Activated CD4-positive, alpha-beta T cell treated with anti-CD3 and anti-CD28 coated beads for 4 hours (primary cell): ENCODE data around the gene TMPRSS6.
A peak's percentile ranks its signal among the peaks of the same experiment; 100 is the strongest.

Source experiments
- DNase-seq, 2 donors: peaks; one replicate each; pipeline ENCODE4 v3.0.0-alpha.2; 2020

TMPRSS6 gene

DNA sequence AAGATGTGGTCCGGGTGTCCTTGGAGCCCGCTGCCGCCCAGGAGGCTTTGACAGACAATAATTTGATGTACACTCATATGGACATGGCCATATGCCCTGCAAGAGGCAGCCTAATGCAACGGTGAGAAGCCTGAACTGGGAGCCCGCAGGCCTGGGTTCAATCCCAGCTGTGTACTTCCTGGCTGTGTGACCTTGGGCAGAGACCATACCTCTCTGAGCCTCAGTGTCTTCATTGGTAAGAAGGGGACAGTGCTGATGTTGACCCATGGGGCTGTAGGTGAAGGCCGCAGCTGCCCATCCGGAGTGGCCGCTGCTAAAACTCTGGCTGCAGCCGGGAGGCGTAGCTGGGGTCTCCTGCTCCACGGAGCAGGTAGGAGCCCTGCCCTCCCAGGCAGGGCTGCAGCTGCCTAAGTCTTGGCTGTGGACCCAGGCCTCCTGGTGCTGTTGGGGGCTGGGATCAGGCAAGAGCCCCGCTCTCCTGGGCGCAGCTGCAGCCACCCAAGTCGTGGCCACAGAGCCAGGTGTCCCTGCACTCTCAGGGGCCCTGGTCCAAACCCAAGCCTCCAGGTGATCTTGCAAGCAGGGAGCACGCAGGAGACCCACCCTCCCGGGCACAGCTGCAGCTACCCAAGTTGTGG is 31.3 kb upstream of the TMPRSS6 start:
- DNase-seq, result no peak

DNA sequence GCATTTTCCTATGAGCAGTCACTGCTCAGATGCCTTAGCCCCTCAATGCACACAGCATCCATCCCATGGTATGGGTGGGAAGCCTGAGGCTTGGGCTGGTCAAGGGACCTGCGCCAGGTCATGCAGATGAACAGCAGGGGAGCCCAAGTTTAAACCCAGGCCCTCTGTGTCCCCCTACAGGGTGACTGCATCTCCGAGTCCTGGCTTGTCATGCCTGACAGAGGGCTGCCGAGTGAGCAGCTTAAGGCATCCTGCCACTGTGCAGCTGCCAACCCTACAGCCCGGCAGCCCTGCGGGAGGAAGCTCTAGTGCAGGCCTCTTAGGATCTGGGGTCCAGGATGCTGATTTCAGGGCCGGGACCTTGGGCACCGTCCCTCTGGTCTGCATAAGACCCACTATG is 30.2 kb upstream of the TMPRSS6 start:
- DNase-seq, result no peak

DNA sequence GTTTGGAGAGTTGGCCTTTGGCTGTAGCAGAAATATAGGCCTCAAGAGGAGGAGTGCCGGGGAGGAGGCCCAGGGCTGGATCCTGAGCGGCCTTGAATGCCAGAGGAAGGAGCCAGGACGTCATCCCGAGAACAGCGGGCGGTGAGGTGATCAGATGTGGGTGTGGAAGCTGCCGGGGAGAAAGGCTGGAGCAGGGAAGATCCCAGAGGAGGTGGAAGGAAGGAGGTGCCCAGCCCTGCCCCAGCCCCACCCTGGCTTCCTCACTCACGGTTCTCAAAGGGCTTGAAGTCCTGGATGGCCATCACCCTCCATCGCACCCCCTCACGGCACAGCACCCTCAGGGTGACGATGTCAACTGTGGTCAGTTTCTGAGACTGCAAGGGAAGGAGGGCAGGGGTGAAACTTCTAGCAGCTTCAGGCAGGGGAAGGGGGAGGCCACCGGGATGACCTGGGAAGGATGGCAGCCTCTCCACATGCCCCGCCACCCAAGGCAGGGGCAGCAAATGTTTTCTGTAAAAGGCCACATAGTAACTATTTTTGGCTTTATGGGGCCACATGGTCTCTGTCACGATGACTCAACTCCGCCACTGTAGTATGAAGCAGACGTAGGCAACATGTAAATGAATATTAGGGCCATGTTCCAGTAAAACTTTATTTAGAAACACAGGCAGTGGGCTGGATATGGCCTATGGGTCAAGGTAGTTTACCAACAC is 29.5 kb upstream of the TMPRSS6 start:
- DNase-seq, result no peak

DNA sequence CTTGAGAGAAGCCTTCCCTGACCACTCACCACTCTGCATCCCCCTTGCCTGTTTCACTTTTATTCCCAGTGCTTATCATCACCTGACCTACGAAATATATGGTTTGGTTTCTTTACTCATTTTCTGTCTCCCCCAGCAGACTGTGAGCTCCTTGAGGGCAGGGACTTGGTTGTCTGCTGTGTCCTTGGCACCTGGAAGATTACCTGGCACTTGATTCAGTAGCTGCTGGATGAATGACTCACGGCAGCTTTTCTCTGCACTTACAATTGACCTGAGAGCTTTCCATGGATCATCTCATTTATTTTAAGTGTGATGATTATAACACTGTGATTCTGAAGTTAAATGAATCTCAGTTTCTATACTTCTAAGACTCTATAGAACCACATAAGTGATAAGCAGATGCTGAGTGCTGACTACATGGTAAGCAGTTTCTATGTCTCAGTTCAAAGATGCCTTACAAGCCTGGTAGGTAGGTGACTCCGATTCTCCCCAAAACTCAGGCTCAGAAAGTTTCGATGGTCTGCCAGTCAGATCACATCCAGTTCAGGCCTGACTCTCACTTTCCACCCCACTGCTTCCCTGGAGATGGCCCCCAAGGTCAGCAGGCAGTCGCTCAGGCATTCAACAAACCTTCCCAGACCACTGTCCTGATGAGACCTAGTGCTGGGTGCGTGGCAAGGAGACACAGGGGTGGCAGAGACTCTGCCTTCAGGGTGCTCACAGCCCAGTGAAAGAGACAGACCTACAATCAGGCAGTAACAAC is 28.6 kb upstream of the TMPRSS6 start:
- DNase-seq, result no peak

DNA sequence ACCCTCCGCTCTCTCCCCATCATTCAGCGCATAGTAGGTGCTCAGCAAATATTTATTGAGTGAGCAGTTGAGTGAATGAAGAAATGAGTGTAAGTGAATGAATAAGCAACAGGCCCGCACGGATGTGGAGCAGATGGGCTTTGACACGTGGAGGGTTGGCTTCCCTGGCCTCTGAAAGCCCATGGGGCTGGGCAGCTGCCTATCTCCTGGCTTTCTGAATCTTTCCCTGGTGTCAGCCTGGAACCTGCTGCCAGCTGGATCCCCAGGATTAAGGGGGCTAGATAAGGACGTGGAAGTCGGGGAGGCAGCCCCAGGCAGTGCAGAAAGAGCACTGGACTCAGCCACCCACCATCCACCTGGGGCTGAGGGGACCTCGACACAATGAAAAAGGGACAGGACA is 27.6 kb upstream of the TMPRSS6 start:
- no peak for DNase-seq

DNA sequence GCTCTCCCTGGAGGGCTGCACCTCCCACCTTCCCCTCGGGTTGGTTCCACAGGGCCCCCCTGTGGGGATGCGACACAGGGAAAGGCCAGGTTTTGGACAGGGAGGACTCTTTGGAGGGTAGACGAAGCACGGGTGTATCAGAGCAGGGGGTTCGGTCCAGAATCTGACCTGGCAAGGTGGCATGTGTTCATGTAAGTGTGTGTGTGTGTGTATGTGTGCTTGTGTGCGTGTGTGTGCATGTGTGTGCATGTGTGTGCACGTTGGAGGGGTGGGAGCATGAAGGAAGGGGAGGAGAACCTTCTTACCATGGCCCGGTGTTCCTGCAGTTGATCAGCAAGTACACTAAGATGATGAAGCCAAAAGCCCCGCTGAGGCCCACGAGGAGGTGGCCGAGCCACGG is 25.5 kb upstream of the TMPRSS6 start:
- no peak for DNase-seq

DNA sequence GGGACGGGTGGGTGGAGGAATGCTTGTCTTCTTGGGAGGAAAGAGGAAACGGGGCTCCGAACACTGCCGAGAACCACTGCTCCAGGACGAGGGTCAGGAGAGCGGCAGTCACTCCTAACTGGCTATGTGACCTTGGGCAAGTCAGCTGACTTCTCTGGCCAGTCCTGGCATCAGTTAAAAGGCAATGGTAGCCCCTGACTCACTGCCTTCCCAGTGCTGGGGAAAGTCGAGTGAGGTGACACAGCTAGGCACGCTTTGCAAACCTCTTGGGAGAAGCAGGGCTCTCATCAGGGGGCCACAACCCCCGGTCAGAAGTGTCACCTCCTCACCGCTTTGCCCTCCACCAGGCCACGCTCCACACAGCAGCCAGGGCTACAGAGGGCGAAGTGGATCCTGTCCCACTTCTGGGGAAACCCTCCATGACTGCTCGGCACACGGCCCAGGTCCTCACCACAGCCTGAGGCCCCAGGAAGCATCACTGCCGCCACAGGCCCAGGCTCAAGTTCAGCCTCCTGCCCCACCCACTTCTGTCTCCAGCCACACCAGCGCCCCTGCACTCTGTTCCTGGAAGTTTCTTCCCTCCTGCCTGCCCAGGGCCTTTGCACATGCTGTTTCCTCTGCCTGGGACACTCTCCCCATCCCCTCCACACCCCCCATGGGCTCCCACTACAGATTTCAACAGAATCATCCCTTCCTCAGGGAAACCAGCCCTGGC is 23.9 kb upstream of the TMPRSS6 start:
- DNase-seq, result no peak

DNA sequence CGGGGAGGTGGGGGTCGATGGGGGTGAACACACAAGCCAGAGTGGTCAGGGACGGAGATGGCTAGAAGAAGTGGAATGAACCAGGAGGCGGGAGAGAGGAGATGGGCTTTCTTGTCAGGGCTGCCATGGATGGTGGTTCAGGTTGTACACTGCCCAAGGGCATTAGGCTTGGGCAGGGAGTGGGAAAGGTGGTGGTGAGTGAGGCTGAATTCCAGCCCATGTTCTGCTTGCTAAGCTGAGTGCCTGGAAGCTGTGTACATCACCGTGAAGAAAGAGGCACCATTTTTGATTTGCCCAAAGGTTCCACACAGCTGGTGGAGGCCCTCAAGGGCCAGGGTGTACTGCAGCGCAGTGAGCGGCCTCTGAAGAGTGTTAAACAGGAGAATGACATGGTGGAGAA is 23.3 kb upstream of the TMPRSS6 start:
- no peak for DNase-seq

DNA sequence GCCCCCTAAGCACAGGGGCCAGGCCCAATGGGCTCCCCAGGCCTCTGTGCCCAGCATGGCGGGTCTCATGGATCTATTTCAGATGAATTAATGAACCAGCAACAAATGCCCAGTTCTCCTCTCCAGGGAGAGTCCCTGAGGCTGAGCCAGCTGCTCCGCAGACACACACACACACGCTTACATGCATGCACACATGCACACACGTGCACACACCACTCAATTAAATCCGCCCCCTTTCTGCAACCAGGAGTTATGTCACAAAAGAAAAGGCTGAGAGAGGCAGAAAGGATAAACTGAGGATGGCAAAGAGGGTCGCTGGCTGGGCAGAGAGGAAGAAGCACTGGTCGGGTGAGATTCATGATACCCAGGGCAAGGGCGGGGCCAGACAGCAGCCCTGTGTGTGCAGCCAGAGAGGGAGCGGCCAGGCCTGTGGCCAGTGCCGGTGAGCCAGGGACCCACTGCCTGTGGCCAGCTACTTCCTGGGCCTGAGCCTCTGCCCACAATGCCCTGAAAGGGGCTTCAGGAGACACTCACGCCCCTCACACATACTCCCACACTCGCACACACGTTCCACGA is 20.4 kb upstream of the TMPRSS6 start:
- no peak for DNase-seq

DNA sequence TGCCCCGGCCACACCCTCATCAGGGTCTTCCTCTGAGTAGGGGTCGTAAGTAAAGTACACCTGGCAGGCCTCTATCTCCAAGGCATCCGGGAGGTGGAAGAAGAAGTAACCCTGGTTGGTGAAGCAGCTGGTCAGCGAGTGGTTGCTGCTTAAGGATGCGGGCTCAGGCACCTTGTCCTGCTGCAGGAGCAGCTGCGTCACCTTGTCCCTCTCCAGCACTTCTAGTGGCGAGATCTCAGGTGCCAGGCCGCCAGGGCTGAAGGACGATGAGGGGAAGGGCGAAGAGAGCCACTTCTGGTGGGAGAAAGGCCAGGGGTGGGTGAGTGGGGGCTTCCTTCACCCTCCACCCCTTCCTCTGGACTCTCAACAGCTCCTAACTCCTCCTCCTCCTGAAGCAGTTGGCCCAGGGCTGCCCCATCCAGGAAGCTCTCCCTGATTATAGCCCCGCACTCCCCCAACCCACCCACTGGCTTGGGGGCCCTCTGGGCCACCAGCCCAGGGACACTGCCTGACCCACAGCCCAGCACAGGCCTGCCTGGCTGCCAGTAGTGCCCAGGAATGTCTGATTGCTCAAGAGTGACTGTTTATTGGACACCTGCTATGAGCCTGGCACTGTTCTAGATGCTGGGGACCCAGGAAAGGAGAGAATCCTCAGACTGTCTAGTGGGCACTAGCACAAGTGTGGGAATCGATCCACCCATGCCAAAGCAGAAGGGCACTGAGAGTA is 19.2 kb upstream of the TMPRSS6 start:
- no peak for DNase-seq

DNA sequence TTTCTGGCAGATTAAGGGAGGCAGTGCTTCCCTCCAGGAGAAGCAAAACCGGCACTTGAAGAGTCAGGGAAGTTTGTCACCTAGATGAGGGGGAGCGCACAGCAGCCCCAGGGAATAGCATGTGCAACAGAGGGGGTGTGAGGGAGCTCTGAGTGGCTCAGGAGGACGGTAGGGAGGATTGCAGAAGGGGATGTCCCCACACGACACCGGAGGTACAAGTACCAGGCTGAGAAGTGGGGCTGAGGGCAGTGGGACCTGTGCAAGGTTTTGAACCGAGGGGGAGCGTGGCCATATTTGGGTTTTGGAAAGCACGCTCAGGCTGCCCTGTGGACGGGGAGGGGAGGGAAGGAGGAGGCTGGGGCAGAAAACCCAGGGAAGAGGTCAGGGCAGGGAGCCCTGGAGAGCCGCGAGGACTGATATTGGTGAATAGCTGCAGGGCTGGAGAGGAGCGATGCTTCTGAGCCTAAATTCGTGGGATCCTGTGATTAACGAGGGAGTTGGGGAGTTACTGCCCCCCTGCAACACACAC is 17.9 kb upstream of the TMPRSS6 start:
- DNase-seq, result no peak

DNA sequence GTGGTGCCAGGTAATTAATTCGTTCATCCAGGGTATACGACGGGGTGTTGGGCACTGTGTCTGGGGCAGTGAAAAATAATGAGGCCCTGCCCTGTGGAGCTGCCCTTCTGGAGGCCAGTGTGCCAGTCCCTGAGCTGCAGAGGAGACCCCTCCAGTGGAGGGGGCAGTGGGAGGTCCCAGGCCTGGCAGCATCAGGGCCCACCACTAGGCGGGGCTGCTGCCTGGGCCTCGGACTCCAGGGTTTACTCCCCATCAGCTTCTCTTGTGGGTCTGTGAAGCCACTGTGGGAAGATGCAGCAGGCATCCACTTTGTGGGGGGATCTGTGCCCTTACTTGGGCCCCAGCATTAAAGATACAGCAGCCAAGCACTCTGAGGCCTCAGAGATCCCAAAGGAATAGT is 17.4 kb upstream of the TMPRSS6 start:
- DNase-seq, result no peak

DNA sequence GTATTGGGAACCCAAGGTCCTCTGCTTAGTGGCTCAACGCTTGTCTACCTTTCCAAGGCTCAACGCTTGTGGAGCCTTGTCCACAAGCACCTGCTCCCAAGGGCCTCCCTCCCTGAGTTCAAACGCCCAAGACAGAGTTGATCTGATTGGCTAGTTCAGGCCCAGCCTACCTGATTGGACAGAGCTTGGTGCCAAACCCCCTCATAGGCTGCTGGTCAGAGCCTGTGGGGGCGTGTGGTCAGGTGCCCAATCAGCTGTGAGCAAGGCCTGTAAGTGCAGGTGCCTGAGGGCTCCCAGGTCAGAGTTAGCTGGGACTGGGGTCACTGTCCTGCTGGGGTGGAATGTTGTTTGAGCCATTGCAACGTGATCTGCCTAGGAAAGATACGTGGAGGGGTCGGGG is 16.9 kb upstream of the TMPRSS6 start:
- no peak for DNase-seq

DNA sequence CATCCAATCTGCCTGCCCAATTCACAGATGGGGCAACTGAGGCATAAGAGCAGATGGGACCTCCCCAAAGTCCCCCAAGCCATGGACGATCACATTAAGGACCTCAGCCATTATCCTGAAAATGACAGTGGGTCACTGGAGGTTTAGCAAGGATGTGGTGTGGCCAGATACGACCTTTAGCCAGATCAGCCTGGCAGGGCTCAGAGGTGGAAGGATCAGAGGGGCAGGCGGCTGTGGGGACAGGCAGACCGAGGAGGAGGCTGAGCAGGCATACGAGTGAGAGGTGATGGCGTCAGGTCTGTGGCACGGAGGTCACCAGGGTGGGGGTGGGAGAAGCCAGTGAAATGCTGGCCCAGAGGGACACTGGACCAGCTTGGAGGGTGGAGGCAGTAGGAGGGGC is 14.1 kb upstream of the TMPRSS6 start:
- no peak for DNase-seq

DNA sequence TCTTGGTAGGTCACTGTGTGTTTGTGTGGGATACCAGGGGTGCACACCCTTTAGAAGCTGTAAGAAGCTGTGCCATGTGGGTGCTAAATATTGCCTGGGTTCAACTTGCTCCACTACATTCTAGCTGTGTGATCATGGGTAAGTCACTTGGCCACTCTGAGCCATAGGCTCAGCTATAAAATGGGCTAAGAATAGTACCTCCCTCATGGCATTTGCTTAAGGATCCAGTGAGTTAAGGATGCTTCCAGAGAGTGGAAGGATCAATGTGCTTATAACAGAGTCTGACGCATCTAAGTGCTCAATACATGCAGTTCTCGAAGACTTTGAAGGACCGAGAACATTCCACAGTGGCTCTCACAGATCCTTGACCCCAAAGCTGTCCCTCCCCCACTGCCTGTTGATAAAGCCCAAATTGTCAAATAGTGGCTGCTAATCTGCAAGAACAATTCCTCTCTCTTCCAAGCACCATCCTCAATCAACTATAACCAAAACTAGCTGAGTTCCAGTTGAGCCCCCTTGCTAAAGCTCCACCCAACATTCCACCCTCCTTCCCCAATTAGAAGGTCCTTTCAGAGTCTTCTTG is 13.2 kb upstream of the TMPRSS6 start:
- no peak for DNase-seq

DNA sequence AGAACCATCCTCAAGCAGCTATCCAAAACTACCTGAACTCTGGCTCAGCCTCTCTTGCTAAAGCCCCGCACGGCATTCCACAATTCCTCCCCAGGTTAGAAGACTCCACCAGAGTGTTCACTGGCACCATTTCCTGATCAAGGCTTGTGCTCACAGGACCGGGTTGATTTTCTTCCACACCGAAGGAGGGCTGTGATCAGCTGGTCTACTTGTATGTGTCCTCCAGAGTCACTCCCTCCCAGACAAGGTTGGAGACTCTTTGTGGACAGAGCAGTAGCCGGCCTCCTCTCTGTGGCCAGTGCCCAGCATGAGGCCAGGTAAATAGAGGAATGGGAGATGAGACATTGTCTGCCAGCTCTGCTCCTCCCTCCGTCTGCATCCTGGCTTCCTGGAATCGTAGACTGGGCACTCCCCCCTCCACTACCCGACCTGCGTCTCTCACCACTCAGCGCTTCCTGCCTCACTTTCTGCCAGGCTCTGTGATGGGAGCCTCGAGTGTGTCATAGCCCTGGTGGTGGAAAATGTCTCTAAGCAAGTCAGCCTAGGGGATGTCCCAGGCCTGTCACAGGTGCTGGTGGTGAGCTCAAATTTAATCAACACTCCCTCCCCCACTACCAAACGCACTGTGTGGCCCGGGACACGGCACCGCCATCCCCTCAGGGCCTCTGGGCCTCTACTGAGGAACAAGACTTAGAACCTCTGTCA is 12.5 kb upstream of the TMPRSS6 start:
- peak; percentile 94 to 95 for DNase-seq

DNA sequence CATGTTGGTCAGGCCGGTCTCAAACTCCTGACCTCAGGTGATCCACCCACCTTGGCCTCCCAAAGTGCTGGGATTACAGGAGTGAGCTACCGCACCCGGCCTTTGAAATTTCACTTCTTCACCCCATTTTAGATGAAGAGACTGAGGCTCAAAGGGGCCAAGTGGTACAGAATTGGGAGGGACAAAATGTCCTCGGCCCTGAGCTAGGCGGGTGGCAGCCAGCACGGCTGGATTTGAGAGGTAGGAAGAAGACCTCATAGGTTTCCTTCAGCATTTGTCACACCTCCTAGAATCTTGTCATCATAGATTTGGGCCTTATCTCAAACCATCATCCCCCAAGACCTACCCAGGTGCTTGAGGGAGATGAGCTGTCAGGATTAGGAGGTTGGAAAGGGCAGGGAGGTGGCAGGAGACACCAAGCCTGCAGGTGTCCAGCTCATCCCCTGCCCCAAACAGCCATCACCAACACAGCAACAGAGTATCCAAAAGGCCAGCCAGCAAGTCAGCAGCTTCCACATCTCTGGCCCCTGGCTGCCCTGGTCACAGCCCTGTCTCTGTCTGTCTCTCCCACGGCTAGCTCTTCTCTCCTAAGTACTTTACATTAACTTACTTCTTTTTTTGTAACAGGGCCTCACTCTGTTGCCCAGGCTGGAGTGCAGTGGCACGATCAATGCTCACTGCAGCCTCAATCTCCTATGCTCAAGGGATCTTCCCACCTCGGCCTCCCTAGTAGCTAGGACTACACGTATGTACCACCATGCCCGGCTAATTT is 11.2 kb upstream of the TMPRSS6 start:
- DNase-seq, result no peak

DNA sequence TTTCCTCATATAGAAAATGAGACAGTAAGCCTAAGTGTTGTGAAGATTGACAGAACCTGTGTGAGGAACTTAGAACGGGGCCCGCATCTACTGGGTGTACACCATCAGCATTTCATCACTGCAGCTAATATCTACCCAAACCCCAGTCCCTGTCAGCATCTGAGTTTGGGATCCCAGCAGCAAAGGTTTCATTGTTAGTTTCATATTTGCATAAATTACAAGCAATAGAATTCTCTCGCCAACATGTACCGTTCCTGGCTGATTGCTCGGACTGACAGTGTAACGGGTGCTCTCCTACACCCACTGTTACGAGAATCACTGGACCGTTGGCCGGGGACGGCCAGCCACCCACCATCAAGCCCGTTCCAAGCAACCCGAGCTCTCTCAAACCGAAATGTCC is 10.4 kb upstream of the TMPRSS6 start:
- DNase-seq, result no peak

DNA sequence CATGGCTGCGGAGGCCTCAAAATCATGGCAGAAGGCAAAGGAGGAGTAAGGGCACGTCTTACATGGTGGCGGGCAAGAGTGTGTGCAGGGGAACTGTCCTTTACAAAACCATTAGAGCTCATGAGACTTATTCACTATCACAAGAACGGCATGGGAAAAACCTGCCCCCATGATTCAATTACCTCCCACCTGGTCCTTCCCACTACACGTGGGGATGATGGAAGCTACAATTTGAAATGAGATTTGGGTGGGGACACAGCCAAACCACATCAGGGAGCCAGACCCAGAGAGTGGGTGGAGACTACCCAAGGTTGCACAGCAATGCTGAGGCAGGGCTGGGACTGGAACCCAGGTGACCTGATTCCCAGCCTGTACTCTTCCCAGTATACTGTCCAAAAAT is 8.6 kb upstream of the TMPRSS6 start:
- DNase-seq, result no peak

DNA sequence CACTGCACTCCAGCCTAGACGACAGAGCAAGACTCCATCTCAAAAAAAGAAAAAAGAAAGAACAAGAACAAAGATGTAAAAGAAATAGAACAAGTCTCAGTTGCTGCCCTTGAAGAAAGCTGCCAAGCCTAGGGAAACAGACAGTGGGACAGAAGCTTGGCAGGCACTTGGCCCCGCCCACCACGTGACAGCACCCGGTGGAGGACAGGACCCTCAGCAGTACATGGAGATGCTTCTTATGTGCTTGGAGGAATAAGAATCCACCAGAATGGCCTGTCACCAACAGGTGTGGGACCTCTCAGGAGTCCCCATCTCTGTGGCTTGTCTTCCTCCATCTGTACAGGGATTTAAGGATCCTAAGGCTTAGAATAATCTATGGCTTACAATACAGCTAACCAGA is 7.6 kb upstream of the TMPRSS6 start:
- no peak for DNase-seq
